Upper lobe of left lung (tissue), 4 donors: ENCODE results near the gene RAI14.

Experiments
- CTCF ChIP-seq, 6 experiments: fragments of 450-650 bp in 4 of 6; fragments of 200-600 bp in 2 of 6; sonication (generic) in 2 of 6; IDR thresholded peaks; one replicate each; pipeline ENCODE4 v1.5.1; 2016 to 2019; ENCODE audit warnings: antibody characterized with exemption in 6 of 6
- EP300 ChIP-seq, 4 donors: sonication (generic); formaldehyde crosslinking; IDR thresholded peaks; one replicate each; pipeline ENCODE4 v1.5.1; 2017; ENCODE audit warnings: antibody characterized with exemption in 4 of 4, control low read depth in 2 of 4
- POLR2A ChIP-seq, 4 donors: fragments of 450-650 bp; IDR thresholded peaks; one replicate each; pipeline ENCODE4 v1.5.1; 2016 to 2017; ENCODE audit warnings: antibody characterized with exemption in 4 of 4, mild to moderate bottlenecking in 2 of 4
- POLR2AphosphoS5 ChIP-seq, 2 donors: sonication (generic); formaldehyde crosslinking; IDR thresholded peaks; one replicate each; pipeline ENCODE4 v1.5.1; 2017; ENCODE audit warnings: antibody characterized with exemption in 2 of 2

DNA sequence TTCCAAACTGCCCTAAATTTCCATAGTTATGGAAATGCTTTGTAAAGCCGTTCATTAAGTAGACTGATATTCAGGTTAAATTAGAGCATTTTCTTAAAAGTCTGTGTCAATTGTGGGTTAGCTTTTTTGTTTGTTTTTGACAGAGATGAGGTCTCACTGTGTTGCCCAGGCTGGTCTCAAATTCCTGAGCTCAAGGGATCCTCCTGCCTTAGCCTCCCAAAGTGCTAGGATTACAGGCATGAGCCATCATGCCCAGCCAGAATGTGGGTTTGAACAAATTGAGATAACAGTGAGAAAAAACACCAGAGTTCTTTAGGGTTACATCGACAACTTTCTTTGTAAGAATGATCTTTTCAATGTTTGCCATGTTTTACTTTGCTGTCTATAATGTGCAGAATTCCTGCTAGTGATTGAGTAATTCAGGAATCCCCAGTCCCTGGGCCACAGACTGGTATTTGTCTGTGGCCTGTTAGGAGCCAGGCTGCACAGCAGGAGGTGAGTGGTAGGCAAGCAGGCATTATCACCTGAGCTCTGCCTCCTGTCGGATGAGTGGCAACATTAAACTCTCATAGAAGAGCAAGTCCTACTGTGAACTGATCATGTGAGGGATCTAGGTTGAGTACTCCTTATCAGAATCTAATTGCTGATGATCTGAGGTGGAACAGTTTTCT lies 80.5 kb downstream of the RAI14 start:
- no peak for TF ChIP-seq POLR2A (IDR thresholded peaks at IDR 0.05)
- TF ChIP-seq POLR2AphosphoS5 (IDR thresholded peaks at IDR 0.05) = no peak
- no peak for TF ChIP-seq CTCF (IDR thresholded peaks at IDR 0.05)
- TF ChIP-seq EP300 (IDR thresholded peaks at IDR 0.05) = no peak
